ENCODE results near the gene KCNJ11. TPM values are rescaled to one million over a fixed set of nuclear protein-coding genes. Genes with fewer than 3 reads are reported as not detected.

KCNJ11 gene
- total and polyA plus RNA-seq, 2 of the 13 experiments (the other 11 are each of a cell fraction or from before 2014, with no cell fraction given), result 0.38 to 1.6 TPM

DNA sequence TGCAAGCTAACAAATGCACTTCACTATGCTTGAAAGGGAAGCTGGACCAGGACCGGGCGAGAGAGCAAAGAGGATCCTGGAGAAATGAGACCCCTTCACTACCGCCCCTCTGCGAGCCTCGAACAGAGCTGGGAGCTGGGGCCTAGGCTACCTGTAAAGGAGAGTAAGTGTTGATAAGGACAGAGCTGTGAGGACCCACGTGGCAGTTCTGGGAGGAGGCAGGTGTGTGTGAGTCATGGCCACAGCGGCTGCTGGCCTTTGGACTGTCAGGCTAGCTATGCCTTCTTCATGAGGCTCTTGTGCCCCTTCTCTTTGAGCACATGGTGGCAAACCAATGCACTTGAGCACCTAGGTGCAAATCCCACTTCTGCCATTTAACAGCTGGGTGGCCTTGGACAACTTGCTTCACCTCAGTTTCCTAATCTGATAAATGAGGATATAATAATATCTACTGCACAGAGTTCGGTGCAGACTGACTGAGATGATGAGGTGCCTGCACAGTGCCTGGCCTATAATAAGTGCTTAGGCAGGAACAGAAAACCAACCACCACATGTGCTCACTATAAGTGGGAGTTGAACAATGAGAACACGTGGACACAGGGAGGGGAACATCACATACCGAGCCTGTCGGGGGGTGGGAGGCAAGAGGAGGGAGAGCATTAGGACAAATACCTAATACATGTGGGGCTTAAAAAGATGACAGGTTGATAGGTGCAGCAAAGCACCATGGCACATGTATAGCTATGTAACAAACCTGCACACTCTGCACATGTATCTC is 35.3 kb upstream of the KCNJ11 start (continued):
- TF ChIP-seq SP140L (CRISPR knock-in tag; IDR thresholded peaks at IDR 0.05; ENCODE audit: borderline replicate concordance) (no peak), DNMT3B (CRISPR knock-in tag; conservative IDR thresholded peaks at IDR 0.05) (no peak), KLF9 (CRISPR knock-in tag; IDR thresholded peaks at IDR 0.05; ENCODE audit: low read depth) (no peak), FOSL2 (CRISPR knock-in tag; IDR thresholded peaks at IDR 0.05) (peak; percentile 95), AKAP8 (CRISPR knock-in tag; IDR thresholded peaks at IDR 0.05) (no peak), ZSCAN29 (CRISPR knock-in tag; conservative IDR thresholded peaks at IDR 0.05) (no peak), U2AF2 (IDR thresholded peaks at IDR 0.05; ENCODE audit: low read depth, low read length) (no peak), ZNF740 (CRISPR knock-in tag; IDR thresholded peaks at IDR 0.05) (no peak), FLYWCH1 (CRISPR knock-in tag; IDR thresholded peaks at IDR 0.05) (no peak), ZNF337 (CRISPR knock-in tag; IDR thresholded peaks at IDR 0.05; ENCODE audit: borderline replicate concordance, low read depth) (no peak), ZNF569 (CRISPR knock-in tag; IDR thresholded peaks at IDR 0.05; ENCODE audit: borderline replicate concordance) (no peak), FOXO1 (CRISPR knock-in tag; IDR thresholded peaks at IDR 0.05) (no peak), RBAK (CRISPR knock-in tag; IDR thresholded peaks at IDR 0.05) (no peak), ZNF644 (CRISPR knock-in tag; IDR thresholded peaks at IDR 0.05; ENCODE audit: low read depth) (peak; percentile 67; the same call in 1 of the 2 replicates), ZNF335 (CRISPR knock-in tag; IDR thresholded peaks at IDR 0.05) (no peak), NPAS2 (CRISPR knock-in tag; IDR thresholded peaks at IDR 0.05; ENCODE audit: borderline replicate concordance) (no peak), DBP (CRISPR knock-in tag; IDR thresholded peaks at IDR 0.05; ENCODE audit: not compliant biosample characterization) (no peak)
- TF ChIP-seq, protein P1, sequence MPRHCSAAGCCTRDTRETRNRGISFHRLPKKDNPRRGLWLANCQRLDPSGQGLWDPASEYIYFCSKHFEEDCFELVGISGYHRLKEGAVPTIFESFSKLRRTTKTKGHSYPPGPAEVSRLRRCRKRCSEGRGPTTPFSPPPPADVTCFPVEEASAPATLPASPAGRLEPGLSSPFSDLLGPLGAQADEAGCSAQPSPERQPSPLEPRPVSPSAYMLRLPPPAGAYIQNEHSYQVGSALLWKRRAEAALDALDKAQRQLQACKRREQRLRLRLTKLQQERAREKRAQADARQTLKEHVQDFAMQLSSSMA (CRISPR knock-in tag; IDR thresholded peaks at IDR 0.05), result no peak
- TF ChIP-seq, protein P2, sequence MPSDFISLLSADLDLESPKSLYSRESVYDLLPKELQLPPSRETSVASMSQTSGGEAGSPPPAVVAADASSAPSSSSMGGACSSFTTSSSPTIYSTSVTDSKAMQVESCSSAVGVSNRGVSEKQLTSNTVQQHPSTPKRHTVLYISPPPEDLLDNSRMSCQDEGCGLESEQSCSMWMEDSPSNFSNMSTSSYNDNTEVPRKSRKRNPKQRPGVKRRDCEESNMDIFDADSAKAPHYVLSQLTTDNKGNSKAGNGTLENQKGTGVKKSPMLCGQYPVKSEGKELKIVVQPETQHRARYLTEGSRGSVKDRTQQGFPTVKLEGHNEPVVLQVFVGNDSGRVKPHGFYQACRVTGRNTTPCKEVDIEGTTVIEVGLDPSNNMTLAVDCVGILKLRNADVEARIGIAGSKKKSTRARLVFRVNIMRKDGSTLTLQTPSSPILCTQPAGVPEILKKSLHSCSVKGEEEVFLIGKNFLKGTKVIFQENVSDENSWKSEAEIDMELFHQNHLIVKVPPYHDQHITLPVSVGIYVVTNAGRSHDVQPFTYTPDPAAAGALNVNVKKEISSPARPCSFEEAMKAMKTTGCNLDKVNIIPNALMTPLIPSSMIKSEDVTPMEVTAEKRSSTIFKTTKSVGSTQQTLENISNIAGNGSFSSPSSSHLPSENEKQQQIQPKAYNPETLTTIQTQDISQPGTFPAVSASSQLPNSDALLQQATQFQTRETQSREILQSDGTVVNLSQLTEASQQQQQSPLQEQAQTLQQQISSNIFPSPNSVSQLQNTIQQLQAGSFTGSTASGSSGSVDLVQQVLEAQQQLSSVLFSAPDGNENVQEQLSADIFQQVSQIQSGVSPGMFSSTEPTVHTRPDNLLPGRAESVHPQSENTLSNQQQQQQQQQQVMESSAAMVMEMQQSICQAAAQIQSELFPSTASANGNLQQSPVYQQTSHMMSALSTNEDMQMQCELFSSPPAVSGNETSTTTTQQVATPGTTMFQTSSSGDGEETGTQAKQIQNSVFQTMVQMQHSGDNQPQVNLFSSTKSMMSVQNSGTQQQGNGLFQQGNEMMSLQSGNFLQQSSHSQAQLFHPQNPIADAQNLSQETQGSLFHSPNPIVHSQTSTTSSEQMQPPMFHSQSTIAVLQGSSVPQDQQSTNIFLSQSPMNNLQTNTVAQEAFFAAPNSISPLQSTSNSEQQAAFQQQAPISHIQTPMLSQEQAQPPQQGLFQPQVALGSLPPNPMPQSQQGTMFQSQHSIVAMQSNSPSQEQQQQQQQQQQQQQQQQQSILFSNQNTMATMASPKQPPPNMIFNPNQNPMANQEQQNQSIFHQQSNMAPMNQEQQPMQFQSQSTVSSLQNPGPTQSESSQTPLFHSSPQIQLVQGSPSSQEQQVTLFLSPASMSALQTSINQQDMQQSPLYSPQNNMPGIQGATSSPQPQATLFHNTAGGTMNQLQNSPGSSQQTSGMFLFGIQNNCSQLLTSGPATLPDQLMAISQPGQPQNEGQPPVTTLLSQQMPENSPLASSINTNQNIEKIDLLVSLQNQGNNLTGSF (CRISPR knock-in tag; IDR thresholded peaks at IDR 0.05), result no peak
- TF ChIP-seq, protein P3, sequence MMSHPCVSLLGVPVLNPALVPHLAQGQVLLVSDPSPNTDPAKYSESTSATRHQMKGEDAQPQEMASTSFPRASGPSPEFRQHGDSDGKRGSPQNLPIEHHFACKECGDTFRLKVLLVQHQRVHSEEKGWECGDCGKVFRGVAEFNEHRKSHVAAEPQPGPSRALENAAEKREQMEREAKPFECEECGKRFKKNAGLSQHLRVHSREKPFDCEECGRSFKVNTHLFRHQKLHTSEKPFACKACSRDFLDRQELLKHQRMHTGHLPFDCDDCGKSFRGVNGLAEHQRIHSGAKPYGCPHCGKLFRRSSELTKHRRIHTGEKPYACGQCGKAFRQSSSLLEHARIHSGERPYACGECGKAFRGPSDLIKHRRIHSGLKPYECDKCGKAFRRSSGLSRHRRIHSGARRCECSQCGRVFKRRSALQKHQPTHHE (CRISPR knock-in tag; IDR thresholded peaks at IDR 0.05; ENCODE audit: borderline replicate concordance), result no peak
